K562 (cell line): Measurements from ENCODE around the gene EIPR1. TPM values are rescaled to one million over a fixed set of nuclear protein-coding genes. Genes with fewer than 3 reads are reported as not detected.

Source experiments
- ATAC-seq: fragments of 200-7000 bp; cut with Tn5 transposase; 3 replicates; pipeline ENCODE4 v1.9.1; 2020; ENCODE audit warnings: moderate library complexity
- BruUV-seq: library from RNA; stranded (reverse); fragments of 400-500 nt; replicated peaks from 2 replicates; lab custom pipeline; 2021; lab: Mats Ljungman, UMichigan
- CTCF ChIA-PET: fragments of 300-600 bp; formaldehyde crosslinking; extraction: SDS; loops from one replicate; lab custom pipeline; 2021; ENCODE audit warnings: low intra/inter-chr PET ratio; lab: Yijun Ruan, JAX
- POLR2A ChIA-PET: fragments of 300-600, 350-650 bp; sonication (Branson Sonifier 250); formaldehyde crosslinking; extraction: SDS; loops from one replicate; lab custom pipeline; 2021; ENCODE audit warnings: antibody characterized with exemption, inconsistent platforms; lab: Yijun Ruan, JAX
- DNase-seq, 4 experiments: peaks; one replicate each; pipeline versions ENCODE4 v3.0.0 to v3.0.0-alpha.2; 2011 to 2018; ENCODE audit warnings: low spot score in 3 of 4, mixed read lengths in 3 of 4; ENCODE audit errors: extremely low read depth in 1 of 4
- FAIRE-seq: peaks from 2 replicates; lab custom pipeline; 2011; peaks lifted over from hg19 to GRCh38; lab: Jason Lieb, UNC
- H2AFZ ChIP-seq: 2 replicates; pipeline ENCODE4 v1.6.0; 2011; ENCODE audit warnings: low read depth, low read length, control low read depth, inconsistent platforms
- H3K27ac ChIP-seq: fragments of 200-600 bp; 3 replicates; pipeline ENCODE4 v1.8.0; 2011; ENCODE audit warnings: low read depth, mild to moderate bottlenecking, control low read depth, inconsistent platforms, low read length, moderate library complexity, mixed read lengths; ENCODE audit errors: extremely low read depth
- H3K27me3 ChIP-seq, 2 experiments: fragments of 300-600 bp in 1 of 2; 2 replicates in 1 of 2; 3 replicates in 1 of 2; pipeline versions ENCODE4 v1.6.0 to v1.8.0; 2011; ENCODE audit warnings: inconsistent platforms in 2 of 2, low read length in 2 of 2, mild to moderate bottlenecking in 1 of 2, mixed read lengths in 1 of 2, moderate library complexity in 1 of 2; ENCODE audit not compliant: control insufficient read depth in 2 of 2, insufficient read depth in 2 of 2
- H3K36me3 ChIP-seq: fragments of 300-600 bp; 3 replicates; pipeline ENCODE4 v1.8.0; 2011; ENCODE audit warnings: mild to moderate bottlenecking, low read length, inconsistent platforms; ENCODE audit not compliant: control insufficient read depth, insufficient read depth
- H3K4me1 ChIP-seq, 2 experiments: fragments of 200-600 bp in 1 of 2; replicated peaks in 1 of 2; 2 replicates in 1 of 2; 3 replicates in 1 of 2; pipeline versions ENCODE4 v1.5.1 to v1.8.0; 2011; ENCODE audit warnings: inconsistent platforms in 2 of 2, low read length in 2 of 2, mild to moderate bottlenecking in 1 of 2, mixed read lengths in 1 of 2, moderate library complexity in 1 of 2; ENCODE audit not compliant: control insufficient read depth in 2 of 2, insufficient read depth in 2 of 2
- H3K4me2 ChIP-seq: 2 replicates; pipeline ENCODE4 v1.6.1; 2011; ENCODE audit warnings: low read length, control low read depth, inconsistent platforms, mixed read lengths; ENCODE audit not compliant: insufficient read depth
- H3K4me3 ChIP-seq: fragments of 200-600 bp; sonication (generic), shearing (Covaris generic); 2 replicates; pipeline ENCODE4 v1.5.1; 2016; ENCODE audit warnings: control low read depth, inconsistent platforms
- H3K79me2 ChIP-seq: fragments of 200-600 bp; 3 replicates; pipeline ENCODE4 v1.8.0; 2011; ENCODE audit warnings: low read length, inconsistent platforms; ENCODE audit not compliant: control insufficient read depth, insufficient read depth
- H3K9ac ChIP-seq, 2 experiments: 2 replicates each; pipeline versions ENCODE4 v1.6.0 to v1.6.1; 2011; ENCODE audit warnings: low read depth in 2 of 2, low read length in 2 of 2, control low read depth in 1 of 2, inconsistent platforms in 1 of 2, mild to moderate bottlenecking in 1 of 2, mixed read lengths in 1 of 2; ENCODE audit not compliant: insufficient read depth in 1 of 2
- H3K9me1 ChIP-seq: one replicate; pipeline ENCODE4 v1.6.0; 2011; ENCODE audit warnings: inconsistent platforms, mild to moderate bottlenecking, low read length, moderate library complexity; ENCODE audit not compliant: control insufficient read depth, insufficient read depth
- H3K9me3 ChIP-seq: replicated peaks from 2 replicates; pipeline ENCODE4 v1.5.1; 2011; ENCODE audit warnings: low read depth, low read length, inconsistent platforms; ENCODE audit not compliant: control insufficient read depth, insufficient read depth
- H4K20me1 ChIP-seq: replicated peaks from 2 replicates; pipeline ENCODE4 v1.6.1; 2011; ENCODE audit warnings: low read length, inconsistent platforms, mixed read lengths; ENCODE audit not compliant: control insufficient read depth, insufficient read depth
- EWSR1 ChIP-seq: fragments of 450-650 bp; IDR thresholded peaks from 2 replicates; pipeline ENCODE4 v1.6.1; 2018; ENCODE audit warnings: borderline replicate concordance, mild to moderate bottlenecking, low read depth, moderate library complexity; ENCODE audit not compliant: partially characterized antibody
- LEF1 ChIP-seq: fragments of 450-650 bp; IDR thresholded peaks from 2 replicates; pipeline ENCODE4 v1.6.1; 2016; ENCODE audit warnings: mild to moderate bottlenecking
- SPI1 ChIP-seq: IDR thresholded peaks from 2 replicates; pipeline ENCODE4 v1.6.1; 2011; ENCODE audit warnings: low read depth, low read length, control low read depth, borderline replicate concordance
- TCF3 ChIP-seq: sonication (generic); formaldehyde crosslinking; IDR thresholded peaks from 2 replicates; pipeline ENCODE4 v1.4.0; 2020; ENCODE audit warnings: mild to moderate bottlenecking, missing genetic modification reagents
- ZNF133 ChIP-seq: fragments of 250-450 bp; sonication (Bioruptor Pico); IDR thresholded peaks from 2 replicates; pipeline ENCODE4 v1.4.0; 2020; ENCODE audit warnings: mild to moderate bottlenecking
- WGBS: fragments of 100-300 bp; shearing (Covaris generic); methylation state at CpG from one replicate; pipeline ENCODE4 v1.1.6; 2016; ENCODE audit warnings: low coverage, mixed read lengths; ENCODE audit not compliant: insufficient coverage; ENCODE audit errors: missing lambda C conversion rate; 5-methylcytosine and 5-hydroxymethylcytosine counted together
- in situ Hi-C: fragments of 300-500 bp; cut with MboI; formaldehyde crosslinking; loops from 4 replicates; pipeline ENCODE4 v1.15.0; 2018; ENCODE audit warnings: inconsistent platforms, mixed read lengths
- intact Hi-C: fragments of 100-400 bp; cut with micrococcal nuclease; formaldehyde crosslinking; loops from 2 replicates; pipeline ENCODE4 v1.14.2; 2022
- polyA plus RNA-seq, 8 experiments: library from polyadenylated mRNA; depleted of rRNA in 4 of 8; stranded (reverse) in 5 of 8; unstranded in 3 of 8; fragments of >200 nt; fragmentation: Nextera tagmentation in 2 of 8; fragmentation: Illumina TruSeq in 1 of 8; extraction: Ambion mirVana in 2 of 8; extraction: Trizol in 1 of 8; gene quantifications; 2 replicates each; pipeline versions ENCODE4 v1.2.1 to v1.2.3, GENCODE V29; 2011 to 2014; ENCODE audit warnings: inconsistent platforms in 1 of 8, missing spikeins in 1 of 8
- total RNA-seq, 7 experiments: library from RNA; depleted of rRNA in 6 of 7; stranded (reverse); fragments of >200 nt in 6 of 7; fragmentation: Illumina TruSeq in 2 of 7; extraction: Trizol in 2 of 7; gene quantifications; 2 replicates each; pipeline versions ENCODE4 v1.2.1 to v1.2.3, GENCODE V29; 2011 to 2021; ENCODE audit warnings: low replicate concordance in 1 of 7
- TF ChIP-seq, protein P1 (sequence below): fragments of 250-450 bp; sonication (Bioruptor Pico); IDR thresholded peaks from 2 replicates; pipeline ENCODE4 v1.6.1; 2021; ENCODE audit warnings: mild to moderate bottlenecking
- TF ChIP-seq, protein P2 (sequence below): fragments of 250-450 bp; sonication (Bioruptor Pico); IDR thresholded peaks from 2 replicates; pipeline ENCODE4 v1.4.0; 2020

Gene EIPR1
- total and polyA plus RNA-seq, 9 of the 15 experiments (the other 6 are each of a cell fraction or from before 2014, with no cell fraction given) = 19.9 to 54.4 (median 35.9) TPM

DNA sequence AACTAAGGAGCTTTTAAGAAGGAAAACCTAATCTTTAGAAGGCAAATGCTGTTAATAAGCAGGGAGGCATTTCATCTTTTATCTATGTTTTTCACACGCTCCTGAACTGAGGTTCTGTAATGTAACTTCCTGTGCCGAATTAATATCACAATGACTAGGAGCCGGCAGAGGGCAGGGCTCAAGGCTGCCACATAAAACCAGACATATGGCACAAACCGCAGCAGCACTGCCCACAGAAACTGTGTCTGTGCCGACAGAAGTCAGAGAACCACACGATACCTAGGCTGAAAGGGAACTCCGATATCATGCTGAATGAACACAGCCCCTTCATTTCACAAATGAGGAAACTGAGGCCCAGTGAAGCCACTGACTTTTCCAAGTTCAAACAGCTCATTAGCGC, 112.1 kb downstream of the EIPR1 start:
- H3K9ac ChIP-seq = no peak overlapping the region
- DNase-seq (no peak), ATAC-seq (no peak), FAIRE-seq (no peak)
- no peaks in the 10 kb centered on the region for H3K9me3 ChIP-seq
- intact Hi-C loops (no loop called here), in situ Hi-C loops (no loop called here)
- 0 out of 5 replicates have a peak, but pooled peaks cover 0 to 3% of the 10 kb centered on the region in 2 experiments for H3K4me1 ChIP-seq
- H4K20me1 ChIP-seq = no peaks in the 10 kb centered on the region; the same call in 1 of the 2 replicates
- no peak overlapping the region for H2AFZ ChIP-seq
- no peak overlapping the region for H3K27ac ChIP-seq
- no peaks in the 10 kb centered on the region for H3K9me1 ChIP-seq
- H3K79me2 ChIP-seq = no peaks in the 10 kb centered on the region
- no peak overlapping the region for H3K4me2 ChIP-seq
- H3K36me3 ChIP-seq = no peaks in the 10 kb centered on the region
- no peaks in the 10 kb centered on the region for H3K27me3 ChIP-seq
- TF ChIP-seq, protein P1, sequence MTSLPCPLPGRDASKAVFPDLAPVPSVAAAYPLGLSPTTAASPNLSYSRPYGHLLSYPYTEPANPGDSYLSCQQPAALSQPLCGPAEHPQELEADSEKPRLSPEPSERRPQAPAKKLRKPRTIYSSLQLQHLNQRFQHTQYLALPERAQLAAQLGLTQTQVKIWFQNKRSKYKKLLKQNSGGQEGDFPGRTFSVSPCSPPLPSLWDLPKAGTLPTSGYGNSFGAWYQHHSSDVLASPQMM (CRISPR knock-in tag) = no peak
- no peak for TF ChIP-seq TCF3 (CRISPR knock-in tag)
- no TSS peak for BruUV-seq
- ChIA-PET POLR2A (no interaction called here), CTCF (no interaction called here)
- WGBS = 78% methylated on average over 8 of the region's 8 CpGs
- H3K4me3 ChIP-seq = no peak overlapping the region

DNA sequence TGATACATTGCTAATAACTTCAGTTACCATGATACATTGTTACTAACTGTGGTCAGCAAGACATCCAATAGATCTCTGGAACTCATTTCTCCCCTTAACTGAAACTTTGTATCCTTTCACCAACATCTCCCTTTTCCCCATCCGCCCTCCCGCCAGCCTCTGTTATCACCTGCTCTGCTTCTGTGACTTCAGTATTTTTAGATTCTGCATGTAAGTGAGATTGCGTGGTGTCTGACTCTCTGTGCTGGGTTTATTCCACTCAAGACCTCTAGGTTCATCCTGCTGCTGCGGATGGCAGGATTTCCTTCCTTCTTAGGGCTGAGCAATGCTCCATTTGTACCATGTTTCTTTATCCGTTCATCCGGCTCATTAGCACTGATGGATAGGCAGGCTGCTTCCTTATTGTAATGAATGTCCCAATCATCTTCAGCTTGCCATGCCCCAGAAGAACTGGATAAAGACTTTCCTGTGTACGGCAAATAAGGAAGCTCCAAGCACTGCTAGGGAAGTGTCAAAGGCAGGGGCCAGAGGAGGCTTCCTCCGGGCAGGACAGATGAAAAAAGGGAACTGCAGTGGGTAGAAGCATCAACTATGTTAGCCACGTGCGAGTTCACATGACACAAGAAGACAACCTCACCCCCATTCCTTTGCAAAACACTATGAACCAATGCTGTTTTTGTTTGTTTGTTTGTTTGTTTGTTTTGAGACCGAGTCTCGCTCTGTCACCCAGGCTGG, 113.4 kb downstream of the EIPR1 start:
- Histone ChIP-seq H3K27ac (no peak overlapping the region), H3K36me3 (no peaks in the 10 kb centered on the region), H3K27me3 (no peaks in the 10 kb centered on the region), H2AFZ (no peak overlapping the region), H3K9me1 (no peaks in the 10 kb centered on the region), H4K20me1 (no peaks in the 10 kb centered on the region; the same call in 1 of the 2 replicates), H3K9ac (no peak overlapping the region), H3K9me3 (no peaks in the 10 kb centered on the region), H3K4me2 (no peak overlapping the region), H3K4me1 (0 out of 5 replicates have a peak, but pooled peaks cover 0 to 3% of the 10 kb centered on the region in 2 experiments), H3K79me2 (no peaks in the 10 kb centered on the region), H3K4me3 (no peak overlapping the region)
- 64% methylated on average over 12 of the region's 12 CpGs for WGBS
- FAIRE-seq (no peak), ATAC-seq (no peak), DNase-seq (no peak)
- POLR2A ChIA-PET = no interaction called here
- CTCF ChIA-PET = no interaction called here
- intact Hi-C loops (no loop called here), in situ Hi-C loops (no loop called here)
- no TSS peak for BruUV-seq
- TF ChIP-seq LEF1 (no peak), ZNF133 (no peak), EWSR1 (no peak), SPI1 (peak; percentile 77; the same call in 1 of the 2 replicates)
- TF ChIP-seq, protein P2, sequence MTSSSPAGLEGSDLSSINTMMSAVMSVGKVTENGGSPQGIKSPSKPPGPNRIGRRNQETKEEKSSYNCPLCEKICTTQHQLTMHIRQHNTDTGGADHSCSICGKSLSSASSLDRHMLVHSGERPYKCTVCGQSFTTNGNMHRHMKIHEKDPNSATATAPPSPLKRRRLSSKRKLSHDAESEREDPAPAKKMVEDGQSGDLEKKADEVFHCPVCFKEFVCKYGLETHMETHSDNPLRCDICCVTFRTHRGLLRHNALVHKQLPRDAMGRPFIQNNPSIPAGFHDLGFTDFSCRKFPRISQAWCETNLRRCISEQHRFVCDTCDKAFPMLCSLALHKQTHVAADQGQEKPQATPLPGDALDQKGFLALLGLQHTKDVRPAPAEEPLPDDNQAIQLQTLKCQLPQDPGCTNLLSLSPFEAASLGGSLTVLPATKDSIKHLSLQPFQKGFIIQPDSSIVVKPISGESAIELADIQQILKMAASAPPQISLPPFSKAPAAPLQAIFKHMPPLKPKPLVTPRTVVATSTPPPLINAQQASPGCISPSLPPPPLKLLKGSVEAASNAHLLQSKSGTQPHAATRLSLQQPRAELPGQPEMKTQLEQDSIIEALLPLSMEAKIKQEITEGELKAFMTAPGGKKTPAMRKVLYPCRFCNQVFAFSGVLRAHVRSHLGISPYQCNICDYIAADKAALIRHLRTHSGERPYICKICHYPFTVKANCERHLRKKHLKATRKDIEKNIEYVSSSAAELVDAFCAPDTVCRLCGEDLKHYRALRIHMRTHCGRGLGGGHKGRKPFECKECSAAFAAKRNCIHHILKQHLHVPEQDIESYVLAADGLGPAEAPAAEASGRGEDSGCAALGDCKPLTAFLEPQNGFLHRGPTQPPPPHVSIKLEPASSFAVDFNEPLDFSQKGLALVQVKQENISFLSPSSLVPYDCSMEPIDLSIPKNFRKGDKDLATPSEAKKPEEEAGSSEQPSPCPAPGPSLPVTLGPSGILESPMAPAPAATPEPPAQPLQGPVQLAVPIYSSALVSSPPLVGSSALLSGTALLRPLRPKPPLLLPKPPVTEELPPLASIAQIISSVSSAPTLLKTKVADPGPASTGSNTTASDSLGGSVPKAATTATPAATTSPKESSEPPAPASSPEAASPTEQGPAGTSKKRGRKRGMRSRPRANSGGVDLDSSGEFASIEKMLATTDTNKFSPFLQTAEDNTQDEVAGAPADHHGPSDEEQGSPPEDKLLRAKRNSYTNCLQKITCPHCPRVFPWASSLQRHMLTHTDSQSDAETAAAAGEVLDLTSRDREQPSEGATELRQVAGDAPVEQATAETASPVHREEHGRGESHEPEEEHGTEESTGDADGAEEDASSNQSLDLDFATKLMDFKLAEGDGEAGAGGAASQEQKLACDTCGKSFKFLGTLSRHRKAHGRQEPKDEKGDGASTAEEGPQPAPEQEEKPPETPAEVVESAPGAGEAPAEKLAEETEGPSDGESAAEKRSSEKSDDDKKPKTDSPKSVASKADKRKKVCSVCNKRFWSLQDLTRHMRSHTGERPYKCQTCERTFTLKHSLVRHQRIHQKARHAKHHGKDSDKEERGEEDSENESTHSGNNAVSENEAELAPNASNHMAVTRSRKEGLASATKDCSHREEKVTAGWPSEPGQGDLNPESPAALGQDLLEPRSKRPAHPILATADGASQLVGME (CRISPR knock-in tag) = no peak
